ENCODE measurements around the gene NID2. TPM values are rescaled to one million over a fixed set of nuclear protein-coding genes. Genes with fewer than 3 reads are reported as not detected.

NID2 gene
- total and polyA plus RNA-seq, 2 of the 4 experiments (the other 2 are of a cell fraction): 101 to 303 TPM

GRCh38 chr14:52052288-52052943 is 16.4 kb downstream of the NID2 start:
- CTCF ChIA-PET: no interaction called here
- DNase-seq: peak; percentile 83
- H3K9ac ChIP-seq (ENCODE audit: low read depth, low read length): peak overlapping the region; percentile 51

More at GRCh38 chr14:52052288-52052943, 16.4 kb downstream of the NID2 start:
- intact Hi-C loops (cut with micrococcal nuclease): no loop called here
- Histone ChIP-seq H4K20me1 (ENCODE audit: insufficient read depth, low read length) (peaks cover 55% of the 10 kb centered on the region), H3K23ac (ENCODE audit: low read depth, low read length) (peak overlapping the region; percentile 31), H3K56ac (ENCODE audit: extremely low read depth, insufficient read depth, low read length) (0 out of 2 replicates have a peak overlapping the region, but pooled peaks have one; percentile 34), H2BK5ac (ENCODE audit: low read depth, low read length, poor library complexity, severe bottlenecking) (peak overlapping the region; percentile 87), H3K9me3 (ENCODE audit: control insufficient read depth, insufficient read depth, low read length) (no peaks in the 10 kb centered on the region), H2AFZ (replicated peaks; ENCODE audit: low read length, poor library complexity) (peak overlapping the region; percentile 59), H2BK15ac (ENCODE audit: low read depth, low read length) (peak overlapping the region; percentile 31; the same call in 2 of the 3 replicates), H2AK5ac (ENCODE audit: low read depth, low read length) (peak overlapping the region; percentile 86), H3K4ac (ENCODE audit: low read depth, low read length) (peak overlapping the region; percentile 81), H2BK20ac (ENCODE audit: low read depth, low read length) (peak overlapping the region; percentile 85), H3K27ac (ENCODE audit: insufficient read depth, low read length) (peak overlapping the region; percentile 69), H3K14ac (replicated peaks; ENCODE audit: low read depth, low read length) (peak overlapping the region; percentile 11), H2BK120ac (ENCODE audit: low read depth, low read length) (peak overlapping the region; percentile 44), H4K5ac (ENCODE audit: low read depth, low read length) (peak overlapping the region; percentile 26), H3K4me3 (ENCODE audit: insufficient read depth, low read depth, low read length) (no peak overlapping the region), H2AK9ac (replicated peaks; ENCODE audit: low read depth, low read length, poor library complexity) (peak overlapping the region; percentile 5), H3K9me1 (ENCODE audit: insufficient read depth, low read length) (peaks cover 43% of the 10 kb centered on the region), H3K27me3 (ENCODE audit: control insufficient read depth, insufficient read depth, low read length) (no peaks in the 10 kb centered on the region), H4K8ac (ENCODE audit: low read depth in 2 of 2, low read length in 2 of 2) (peak overlapping the region; percentile 13; a peak in 3 of 4 replicates), H3K79me1 (ENCODE audit: low read depth in 1 of 2, low read length in 2 of 2) (peaks cover 24 to 78% of the 10 kb centered on the region in 2 experiments), H3K4me2 (ENCODE audit: low read depth, low read length) (peak overlapping the region; percentile 29), H3K4me1 (ENCODE audit: control insufficient read depth, insufficient read depth, low read length) (peaks cover 45% of the 10 kb centered on the region), H4K91ac (ENCODE audit: insufficient read depth, low read depth, low read length) (peak overlapping the region; percentile 68), H3K18ac (ENCODE audit: low read depth, low read length) (peak overlapping the region; percentile 63), H3K36me3 (ENCODE audit: control insufficient read depth, insufficient read depth, low read length) (peaks cover 54% of the 10 kb centered on the region)
- TF ChIP-seq BHLHE40 (IDR thresholded peaks at IDR 0.05; ENCODE audit: low read depth, low read length) (no peak), CEBPB (IDR thresholded peaks at IDR 0.05; ENCODE audit: low read depth, low read length) (peak; percentile 77)
- dilution Hi-C loops (cut with HindIII; ENCODE audit: low sequenced_read_pairs, unreplicated experiment): no loop called here
- no CpG with 5 or more reads among the region's 7 CpGs for WGBS, 2 experiments (ENCODE audit: extremely low coverage in 2 of 2, insufficient read length in 1 of 2)
- POLR2A ChIA-PET (ENCODE audit: unreplicated experiment): no interaction called here
- peak; percentile 53 for ATAC-seq (ENCODE audit: low read depth)
- BruUV-seq (replicated peaks): no TSS peak
- in situ Hi-C loops (cut with MboI; ENCODE audit: low sequenced_read_pairs): no loop called here
